ELF-1 (cell line): Measurements from ENCODE around the gene TSPAN9.
A peak's percentile ranks its signal among the peaks of the same experiment; 100 is the strongest.

Experiments
- DNase-seq: peaks from one replicate; pipeline ENCODE4 v3.0.0-alpha.2; 2016; ENCODE audit warnings: low read depth, low spot score

Gene TSPAN9

GRCh38 chr12:3077572-3078081 is 448 bp downstream of the TSPAN9 start:
- DNase-seq: no peak

- no peak for DNase-seq
These were observed 1.1 kb downstream of the TSPAN9 start for GRCh38 chr12:3078086-3078820.

- DNase-seq: no peak
These were observed 3.9 kb downstream of the TSPAN9 start for GRCh38 chr12:3081091-3081490.

GRCh38 chr12:3081886-3082285 is 4.7 kb downstream of the TSPAN9 start:
- no peak for DNase-seq

- DNase-seq: no peak
These were observed 6.2 kb downstream of the TSPAN9 start for GRCh38 chr12:3083241-3083920.

GRCh38 chr12:3083921-3084347 is 6.8 kb downstream of the TSPAN9 start:
- DNase-seq: no peak

- DNase-seq: peak; percentile 95
These were observed 7.6 kb downstream of the TSPAN9 start for GRCh38 chr12:3084742-3085141.

GRCh38 chr12:3085341-3086139 is 8.4 kb downstream of the TSPAN9 start:
- no peak for DNase-seq

GRCh38 chr12:3086211-3086610 is 9.0 kb downstream of the TSPAN9 start:
- DNase-seq: no peak

GRCh38 chr12:3086729-3087323 is 9.6 kb downstream of the TSPAN9 start:
- no peak for DNase-seq

- no peak for DNase-seq
These were observed 10.8 kb downstream of the TSPAN9 start for GRCh38 chr12:3087758-3088650.

- DNase-seq: no peak
These were observed 12.4 kb downstream of the TSPAN9 start for GRCh38 chr12:3089588-3089987.

- DNase-seq: no peak
These were observed 13.3 kb downstream of the TSPAN9 start for GRCh38 chr12:3090240-3091037.

- no peak for DNase-seq
These were observed 13.8 kb downstream of the TSPAN9 start for GRCh38 chr12:3091038-3091319.

GRCh38 chr12:3091382-3092241 is 14.4 kb downstream of the TSPAN9 start:
- DNase-seq: no peak

- no peak for DNase-seq
These were observed 15.6 kb downstream of the TSPAN9 start for GRCh38 chr12:3092764-3093163.

- no peak for DNase-seq
These were observed 20.1 kb downstream of the TSPAN9 start for GRCh38 chr12:3097186-3097804.

- DNase-seq: no peak
These were observed 20.7 kb downstream of the TSPAN9 start for GRCh38 chr12:3097836-3098235.

GRCh38 chr12:3098436-3098835 is 21.3 kb downstream of the TSPAN9 start:
- DNase-seq: no peak
